Measurements from ENCODE around the gene MICU2. TPM values are rescaled to one million over a fixed set of nuclear protein-coding genes. Genes with fewer than 3 reads are reported as not detected.

MICU2 gene
- total RNA-seq, 1 experiment from 2014 or later: 69.9 TPM

DNA sequence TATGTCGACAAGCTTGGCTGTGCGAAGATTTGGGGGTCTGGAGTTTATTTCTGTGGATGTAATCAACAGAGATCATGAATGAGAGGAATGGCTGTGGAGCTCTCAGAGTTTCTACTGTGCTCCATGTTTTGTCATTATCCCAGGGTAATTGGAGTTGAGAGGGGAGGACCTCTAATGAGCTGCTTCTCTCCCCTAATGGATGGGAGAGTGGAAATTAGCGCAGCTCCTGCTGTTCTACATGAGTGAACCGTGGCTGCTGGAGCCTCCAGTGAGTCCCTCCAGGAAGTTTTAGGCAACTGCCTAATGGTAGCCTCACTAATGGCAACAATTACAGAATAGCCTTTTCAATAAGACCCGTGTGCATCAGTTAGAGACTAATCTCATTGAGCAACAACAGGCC, 35.6 kb upstream of the MICU2 start:
- Histone ChIP-seq H4K20me1 (ENCODE audit: low read length) (no peaks in the 10 kb centered on the region), H3K27ac (ENCODE audit: low read length) (no peak overlapping the region), H3K9me3 (ENCODE audit: low read length) (no peaks in the 10 kb centered on the region), H3K79me2 (ENCODE audit: low read length) (no peaks in the 10 kb centered on the region), H2AFZ (ENCODE audit: low read length) (no peak overlapping the region), H3K4me1 (ENCODE audit: insufficient read depth, low read length) (peaks cover 22% of the 10 kb centered on the region), H3K4me2 (ENCODE audit: low read length) (no peak overlapping the region), H3K4me3 (ENCODE audit: low read length) (no peak overlapping the region), H3K27me3 (ENCODE audit: low read length) (0 out of 2 replicates have a peak, but pooled peaks cover 5% of the 10 kb centered on the region), H3K9ac (ENCODE audit: low read length) (no peak overlapping the region), H3K36me3 (ENCODE audit: low read depth, low read length) (no peaks in the 10 kb centered on the region), H3K9me2 (replicated peaks; ENCODE audit: low read length) (no peaks in the 10 kb centered on the region), H3F3A (ENCODE audit: low read length, unreplicated experiment) (no peaks in the 10 kb centered on the region)
- BruUV-seq (replicated peaks): no TSS peak
- TF ChIP-seq EZH2 (IDR thresholded peaks at IDR 0.05; ENCODE audit: low read length, unreplicated experiment) (no peak), EZH2phosphoT487 (IDR thresholded peaks at IDR 0.05; ENCODE audit: borderline replicate concordance, low read length) (no peak)
- TF ChIP-seq, protein P1, sequence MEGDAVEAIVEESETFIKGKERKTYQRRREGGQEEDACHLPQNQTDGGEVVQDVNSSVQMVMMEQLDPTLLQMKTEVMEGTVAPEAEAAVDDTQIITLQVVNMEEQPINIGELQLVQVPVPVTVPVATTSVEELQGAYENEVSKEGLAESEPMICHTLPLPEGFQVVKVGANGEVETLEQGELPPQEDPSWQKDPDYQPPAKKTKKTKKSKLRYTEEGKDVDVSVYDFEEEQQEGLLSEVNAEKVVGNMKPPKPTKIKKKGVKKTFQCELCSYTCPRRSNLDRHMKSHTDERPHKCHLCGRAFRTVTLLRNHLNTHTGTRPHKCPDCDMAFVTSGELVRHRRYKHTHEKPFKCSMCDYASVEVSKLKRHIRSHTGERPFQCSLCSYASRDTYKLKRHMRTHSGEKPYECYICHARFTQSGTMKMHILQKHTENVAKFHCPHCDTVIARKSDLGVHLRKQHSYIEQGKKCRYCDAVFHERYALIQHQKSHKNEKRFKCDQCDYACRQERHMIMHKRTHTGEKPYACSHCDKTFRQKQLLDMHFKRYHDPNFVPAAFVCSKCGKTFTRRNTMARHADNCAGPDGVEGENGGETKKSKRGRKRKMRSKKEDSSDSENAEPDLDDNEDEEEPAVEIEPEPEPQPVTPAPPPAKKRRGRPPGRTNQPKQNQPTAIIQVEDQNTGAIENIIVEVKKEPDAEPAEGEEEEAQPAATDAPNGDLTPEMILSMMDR (conservative IDR thresholded peaks at IDR 0.05; ENCODE audit: low read depth, low read length): no peak
- DNase-seq: no peak
- ChIA-PET POLR2A (ENCODE audit: unreplicated experiment) (no interaction called here), CTCF (no interaction called here)
- intact Hi-C loops (cut with micrococcal nuclease): loop anchor here (5.0 to 10.0 kb wide), 3 partner anchors 128 to 1683 kb away; no protein-coding TSS in a partner anchor
- ATAC-seq: no peak

DNA sequence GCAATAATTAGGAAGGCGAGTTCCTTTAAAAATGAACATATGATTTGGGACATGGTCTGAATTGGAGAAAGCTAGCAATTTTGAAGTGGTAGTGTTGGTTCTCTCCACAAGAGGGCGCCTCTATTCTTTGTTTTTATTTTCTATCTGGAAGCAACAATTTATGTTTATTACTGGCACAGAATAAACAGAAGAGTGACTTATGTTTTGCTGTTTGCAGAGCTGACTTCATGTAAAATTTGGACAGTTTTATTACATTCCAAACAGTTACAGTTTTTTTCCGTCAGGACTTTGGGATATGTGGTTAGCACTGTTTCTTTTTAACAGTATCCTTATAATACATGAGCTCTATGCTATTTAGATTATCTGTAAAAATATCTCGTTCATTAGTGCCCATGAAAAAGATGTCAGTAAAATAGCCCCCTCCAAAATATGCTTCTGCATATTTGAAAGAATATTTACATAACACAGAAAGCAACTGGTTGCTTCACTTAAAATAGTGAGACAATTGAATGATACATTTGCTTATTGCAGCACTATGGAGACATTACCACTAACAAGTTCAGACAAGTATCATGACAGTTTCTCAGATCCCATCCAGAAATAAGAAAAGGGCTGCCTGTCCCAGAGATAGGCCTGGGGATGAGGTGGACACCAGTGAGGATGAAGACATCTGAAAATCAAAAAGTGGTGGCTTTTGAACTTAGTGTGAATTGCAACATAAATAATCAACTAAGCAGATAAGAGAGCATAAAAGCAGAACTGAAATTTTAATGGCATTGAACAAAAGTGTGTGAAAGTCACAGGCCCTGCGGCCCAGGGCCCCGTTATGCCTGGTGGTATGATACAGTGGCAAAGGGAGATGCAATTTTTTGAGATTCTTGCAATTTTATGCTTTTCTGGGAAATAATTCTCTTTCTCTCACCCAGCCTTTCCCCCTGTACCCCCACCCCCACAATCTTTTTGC, 34.6 kb upstream of the MICU2 start:
- peak overlapping the region; percentile 82; the same call in 1 of the 2 replicates for H3K4me2 ChIP-seq (ENCODE audit: low read length)
- H3K4me1 ChIP-seq (ENCODE audit: insufficient read depth, low read length): peaks cover 22% of the 10 kb centered on the region
- 0 out of 2 replicates have a peak, but pooled peaks cover 6% of the 10 kb centered on the region for H3K27me3 ChIP-seq (ENCODE audit: low read length)
- H3K4me3 ChIP-seq (ENCODE audit: low read length): no peak overlapping the region
- no peaks in the 10 kb centered on the region for H3F3A ChIP-seq (ENCODE audit: low read length, unreplicated experiment)
- H3K9ac ChIP-seq (ENCODE audit: low read length): no peak overlapping the region
- ChIA-PET POLR2A (ENCODE audit: unreplicated experiment) (interaction anchor here (0.6 kb wide), 1 partner anchor 22 kb away, joined by 4 read pairs; no protein-coding TSS in a partner anchor), CTCF (interaction anchor here (0.6 to 1.9 kb wide), 6 partner anchors 13 to 1157 kb away, joined by 3 to 11 read pairs (median 6); partner anchors contain the start of gene FGF9)
- no peaks in the 10 kb centered on the region for H3K36me3 ChIP-seq (ENCODE audit: low read depth, low read length)
- BruUV-seq (replicated peaks): no TSS peak
- ATAC-seq: peak; percentile 10
- H3K79me2 ChIP-seq (ENCODE audit: low read length): no peaks in the 10 kb centered on the region
- peak; percentile 64 for DNase-seq
- TF ChIP-seq, protein P1 (conservative IDR thresholded peaks at IDR 0.05; ENCODE audit: low read depth, low read length): peak; percentile 78
- TF ChIP-seq EZH2phosphoT487 (IDR thresholded peaks at IDR 0.05; ENCODE audit: borderline replicate concordance, low read length): no peak
- no peak overlapping the region for H3K27ac ChIP-seq (ENCODE audit: low read length)
- no peaks in the 10 kb centered on the region for H4K20me1 ChIP-seq (ENCODE audit: low read length)
- H2AFZ ChIP-seq (ENCODE audit: low read length): no peak overlapping the region
- no peaks in the 10 kb centered on the region for H3K9me3 ChIP-seq (ENCODE audit: low read length)
- no peaks in the 10 kb centered on the region for H3K9me2 ChIP-seq (replicated peaks; ENCODE audit: low read length)
- intact Hi-C loops (cut with micrococcal nuclease): loop anchor here (5.0 to 10.0 kb wide), 3 partner anchors 129 to 1684 kb away; no protein-coding TSS in a partner anchor
